K562 (cell line): ENCODE results near the gene ZC3H10. TPM values are rescaled to one million over a fixed set of nuclear protein-coding genes. Genes with fewer than 3 reads are reported as not detected.

Experiments
- ARID1B ChIP-seq: fragments of 450-650 bp; IDR thresholded peaks from 2 replicates; pipeline ENCODE4 v1.6.1; 2016; ENCODE audit warnings: antibody characterized with exemption, mild to moderate bottlenecking, inconsistent platforms
- BRF1 ChIP-seq: IDR thresholded peaks from 3 replicates; pipeline ENCODE4 v1.6.1; 2011; ENCODE audit warnings: borderline replicate concordance, mild to moderate bottlenecking; ENCODE audit not compliant: insufficient read length; ENCODE audit errors: extremely low read depth
- CEBPG ChIP-seq, 3 experiments: fragments of 200-800 bp in 1 of 3; sonication (Bioruptor generic) in 1 of 3; sonication (generic) in 1 of 3; formaldehyde crosslinking in 1 of 3; IDR thresholded peaks in 2 of 3; conservative IDR thresholded peaks in 1 of 3; 2 replicates each; pipeline versions ENCODE4 v1.6.1 to v1.8.0; 2016 to 2022; ENCODE audit warnings: missing compliant biosample characterization in 2 of 3, missing genetic modification characterization in 2 of 3, mild to moderate bottlenecking in 1 of 3, missing genetic modification reagents in 1 of 3
- CSDE1 ChIP-seq, 2 experiments: fragments of 450-650 bp; IDR thresholded peaks; 2 replicates each; pipeline ENCODE4 v1.6.1; 2016; ENCODE audit warnings: mild to moderate bottlenecking in 1 of 2
- EHMT2 ChIP-seq: fragments of 450-650 bp; IDR thresholded peaks from 2 replicates; pipeline ENCODE4 v1.6.1; 2018; ENCODE audit warnings: antibody characterized with exemption
- KDM2B ChIP-seq: fragments of 250-450 bp; sonication (Bioruptor Pico); IDR thresholded peaks from 2 replicates; pipeline ENCODE4 v1.8.0; 2021; ENCODE audit warnings: mild to moderate bottlenecking, moderate library complexity
- NCOA1 ChIP-seq: fragments of 450-650 bp; IDR thresholded peaks from 2 replicates; pipeline ENCODE4 v1.6.1; 2016; ENCODE audit warnings: low read depth
- NELFE ChIP-seq: IDR thresholded peaks from 2 replicates; pipeline ENCODE4 v1.6.1; 2011; ENCODE audit warnings: mild to moderate bottlenecking; ENCODE audit not compliant: insufficient read depth, insufficient read length
- SMAD4 ChIP-seq: fragments of 250-450 bp; sonication (Bioruptor Pico); conservative IDR thresholded peaks from 2 replicates; pipeline ENCODE4 v1.8.0; 2021; ENCODE audit warnings: inconsistent platforms, mild to moderate bottlenecking, moderate library complexity
- SNRNP70 ChIP-seq: fragments of 200-400 bp; formaldehyde crosslinking; optimal IDR thresholded peaks from 2 replicates; pipeline ENCODE3; 2017; ENCODE audit warnings: low read depth, low read length
- TCFL5 ChIP-seq: fragments of 250-450 bp; sonication (Bioruptor Pico); conservative IDR thresholded peaks from 2 replicates; pipeline ENCODE4 v1.6.1; 2021; ENCODE audit warnings: mild to moderate bottlenecking, moderate library complexity, matching md5 sums
- XRCC3 ChIP-seq: fragments of 450-650 bp; IDR thresholded peaks from 2 replicates; pipeline ENCODE4 v1.6.1; 2017; ENCODE audit warnings: mild to moderate bottlenecking, moderate library complexity
- ZNF23 ChIP-seq: fragments of 250-450 bp; sonication (Bioruptor Pico); IDR thresholded peaks from 2 replicates; pipeline ENCODE4 v1.4.0; 2020; ENCODE audit warnings: mild to moderate bottlenecking
- ZNF436 ChIP-seq: fragments of 250-450, 450-650 bp; sonication (Bioruptor Pico); formaldehyde crosslinking; IDR thresholded peaks from 2 replicates; pipeline ENCODE4 v1.7.0; 2020; ENCODE audit warnings: mild to moderate bottlenecking
- ZNF764 ChIP-seq: fragments of 250-450 bp; sonication (Bioruptor Pico); IDR thresholded peaks from 2 replicates; pipeline ENCODE4 v1.4.0; 2020; ENCODE audit warnings: low read depth, mild to moderate bottlenecking, moderate library complexity
- polyA plus RNA-seq, 8 experiments: library from polyadenylated mRNA; depleted of rRNA in 4 of 8; stranded (reverse) in 5 of 8; unstranded in 3 of 8; fragments of >200 nt; fragmentation: Nextera tagmentation in 2 of 8; fragmentation: Illumina TruSeq in 1 of 8; extraction: Ambion mirVana in 2 of 8; extraction: Trizol in 1 of 8; gene quantifications; 2 replicates each; pipeline versions ENCODE4 v1.2.1 to v1.2.3, GENCODE V29; 2011 to 2014; ENCODE audit warnings: inconsistent platforms in 1 of 8, missing spikeins in 1 of 8
- total RNA-seq, 7 experiments: library from RNA; depleted of rRNA in 6 of 7; stranded (reverse); fragments of >200 nt in 6 of 7; fragmentation: Illumina TruSeq in 2 of 7; extraction: Trizol in 2 of 7; gene quantifications; 2 replicates each; pipeline versions ENCODE4 v1.2.1 to v1.2.3, GENCODE V29; 2011 to 2021; ENCODE audit warnings: low replicate concordance in 1 of 7
- TF ChIP-seq, protein P1 (sequence below), 2 experiments: IDR thresholded peaks in 1 of 2; conservative IDR thresholded peaks in 1 of 2; 2 replicates each; pipeline ENCODE4 v1.6.1; 2016; ENCODE audit warnings: low read depth in 2 of 2, mild to moderate bottlenecking in 1 of 2, missing compliant biosample characterization in 1 of 2, missing genetic modification characterization in 1 of 2, moderate library complexity in 1 of 2
- TF ChIP-seq, protein P2 (sequence below): fragments of 450-650 bp; formaldehyde crosslinking; IDR thresholded peaks from 2 replicates; pipeline ENCODE4 v1.4.0; 2022; ENCODE audit warnings: mild to moderate bottlenecking, moderate library complexity
- TF ChIP-seq, protein P3 (sequence below): fragments of 450-650 bp; IDR thresholded peaks from 2 replicates; pipeline ENCODE4 v1.6.1; 2017; ENCODE audit warnings: antibody characterized with exemption
- TF ChIP-seq, protein P4 (sequence below): IDR thresholded peaks from 3 replicates; pipeline ENCODE4 v1.6.1; 2011; ENCODE audit warnings: borderline replicate concordance, mild to moderate bottlenecking; ENCODE audit not compliant: insufficient read length, insufficient read depth

ZC3H10 gene
- total and polyA plus RNA-seq, 9 of the 15 experiments (the other 6 are each of a cell fraction or from before 2014, with no cell fraction given): 0.31 to 4.1 (median 1.6) TPM

DNA sequence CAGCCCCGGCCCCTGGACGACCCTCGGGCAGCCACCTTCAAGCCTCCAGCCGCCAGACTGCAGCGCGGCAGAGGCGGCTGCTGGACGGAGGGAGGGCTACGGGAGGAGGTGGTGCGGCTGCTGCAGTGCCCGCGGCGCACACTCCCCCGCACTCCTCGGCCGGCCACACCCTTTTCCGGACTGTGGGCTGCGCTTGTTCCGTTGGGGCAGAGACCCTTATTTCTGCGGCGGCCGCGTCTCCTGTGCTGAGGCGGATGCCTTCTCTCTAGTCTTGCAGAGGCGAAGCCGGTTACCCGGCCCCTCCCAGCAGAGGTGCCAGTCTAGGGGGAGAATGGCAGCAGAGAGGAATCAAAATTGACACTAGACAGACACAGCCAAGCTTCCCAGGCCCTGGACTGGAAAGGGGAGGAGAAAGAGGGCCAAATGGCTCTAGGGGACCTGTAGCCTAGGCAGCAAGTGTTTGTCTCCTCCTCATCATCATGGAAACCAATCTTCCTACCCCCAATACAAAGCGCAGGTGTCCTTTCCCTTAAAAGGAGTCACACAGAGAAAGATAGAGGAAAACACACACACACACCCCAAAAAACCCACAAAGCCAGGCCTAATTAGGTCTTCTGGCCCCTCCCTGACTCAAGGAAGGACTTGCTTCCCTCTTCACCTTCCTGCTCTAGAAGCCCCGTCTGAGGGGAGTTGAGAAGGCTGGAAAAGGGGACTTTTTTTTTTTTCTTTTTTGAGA, 11.3 kb downstream of the ZC3H10 start (continued):
- TF ChIP-seq CEBPG (CRISPR knock-in tag; IDR thresholded peaks at IDR 0.05) (no peak), CEBPG (tag; conservative IDR thresholded peaks at IDR 0.05 in 1 of 2, IDR thresholded peaks at IDR 0.05 in 1 of 2) (no peak), NCOA1 (peak; percentile 24; the same call in 1 of the 2 replicates), BRF1 (no peak), SMAD4 (CRISPR knock-in tag) (peak; percentile 93), EHMT2 (no peak), KDM2B (no peak), ARID1B (peak; percentile 69), CSDE1 (IDR thresholded peaks at IDR 0.05) (no peak), SNRNP70 (no peak), ZNF764 (CRISPR knock-in tag) (no peak), TCFL5 (CRISPR knock-in tag) (no peak), ZNF23 (CRISPR knock-in tag) (no peak), ZNF436 (no peak), XRCC3 (no peak), NELFE (no peak)
- TF ChIP-seq, protein P1, sequence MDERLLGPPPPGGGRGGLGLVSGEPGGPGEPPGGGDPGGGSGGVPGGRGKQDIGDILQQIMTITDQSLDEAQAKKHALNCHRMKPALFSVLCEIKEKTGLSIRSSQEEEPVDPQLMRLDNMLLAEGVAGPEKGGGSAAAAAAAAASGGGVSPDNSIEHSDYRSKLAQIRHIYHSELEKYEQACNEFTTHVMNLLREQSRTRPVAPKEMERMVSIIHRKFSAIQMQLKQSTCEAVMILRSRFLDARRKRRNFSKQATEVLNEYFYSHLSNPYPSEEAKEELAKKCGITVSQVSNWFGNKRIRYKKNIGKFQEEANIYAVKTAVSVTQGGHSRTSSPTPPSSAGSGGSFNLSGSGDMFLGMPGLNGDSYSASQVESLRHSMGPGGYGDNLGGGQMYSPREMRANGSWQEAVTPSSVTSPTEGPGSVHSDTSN (CRISPR knock-in tag; IDR thresholded peaks at IDR 0.05; ENCODE audit: low read depth): no peak
- TF ChIP-seq, protein P1 (tag; conservative IDR thresholded peaks at IDR 0.05; ENCODE audit: low read depth): no peak
- TF ChIP-seq, protein P2, sequence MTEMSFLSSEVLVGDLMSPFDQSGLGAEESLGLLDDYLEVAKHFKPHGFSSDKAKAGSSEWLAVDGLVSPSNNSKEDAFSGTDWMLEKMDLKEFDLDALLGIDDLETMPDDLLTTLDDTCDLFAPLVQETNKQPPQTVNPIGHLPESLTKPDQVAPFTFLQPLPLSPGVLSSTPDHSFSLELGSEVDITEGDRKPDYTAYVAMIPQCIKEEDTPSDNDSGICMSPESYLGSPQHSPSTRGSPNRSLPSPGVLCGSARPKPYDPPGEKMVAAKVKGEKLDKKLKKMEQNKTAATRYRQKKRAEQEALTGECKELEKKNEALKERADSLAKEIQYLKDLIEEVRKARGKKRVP (CRISPR knock-in tag): no peak
- TF ChIP-seq, protein P3, sequence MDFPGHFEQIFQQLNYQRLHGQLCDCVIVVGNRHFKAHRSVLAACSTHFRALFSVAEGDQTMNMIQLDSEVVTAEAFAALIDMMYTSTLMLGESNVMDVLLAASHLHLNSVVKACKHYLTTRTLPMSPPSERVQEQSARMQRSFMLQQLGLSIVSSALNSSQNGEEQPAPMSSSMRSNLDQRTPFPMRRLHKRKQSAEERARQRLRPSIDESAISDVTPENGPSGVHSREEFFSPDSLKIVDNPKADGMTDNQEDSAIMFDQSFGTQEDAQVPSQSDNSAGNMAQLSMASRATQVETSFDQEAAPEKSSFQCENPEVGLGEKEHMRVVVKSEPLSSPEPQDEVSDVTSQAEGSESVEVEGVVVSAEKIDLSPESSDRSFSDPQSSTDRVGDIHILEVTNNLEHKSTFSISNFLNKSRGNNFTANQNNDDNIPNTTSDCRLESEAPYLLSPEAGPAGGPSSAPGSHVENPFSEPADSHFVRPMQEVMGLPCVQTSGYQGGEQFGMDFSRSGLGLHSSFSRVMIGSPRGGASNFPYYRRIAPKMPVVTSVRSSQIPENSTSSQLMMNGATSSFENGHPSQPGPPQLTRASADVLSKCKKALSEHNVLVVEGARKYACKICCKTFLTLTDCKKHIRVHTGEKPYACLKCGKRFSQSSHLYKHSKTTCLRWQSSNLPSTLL: no peak
- TF ChIP-seq, protein P4, sequence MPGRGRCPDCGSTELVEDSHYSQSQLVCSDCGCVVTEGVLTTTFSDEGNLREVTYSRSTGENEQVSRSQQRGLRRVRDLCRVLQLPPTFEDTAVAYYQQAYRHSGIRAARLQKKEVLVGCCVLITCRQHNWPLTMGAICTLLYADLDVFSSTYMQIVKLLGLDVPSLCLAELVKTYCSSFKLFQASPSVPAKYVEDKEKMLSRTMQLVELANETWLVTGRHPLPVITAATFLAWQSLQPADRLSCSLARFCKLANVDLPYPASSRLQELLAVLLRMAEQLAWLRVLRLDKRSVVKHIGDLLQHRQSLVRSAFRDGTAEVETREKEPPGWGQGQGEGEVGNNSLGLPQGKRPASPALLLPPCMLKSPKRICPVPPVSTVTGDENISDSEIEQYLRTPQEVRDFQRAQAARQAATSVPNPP: no peak
